ENCODE data around the gene EME2. TPM values are rescaled to one million over a fixed set of nuclear protein-coding genes. Genes with fewer than 3 reads are reported as not detected.

The EME2 gene
- total RNA-seq, 1 donor from 2014 or later: 23.3 TPM

GRCh38 chr16:1778200-1779179 lies 5.9 kb downstream of the EME2 start:
- H3K27me3 ChIP-seq (ENCODE audit: insufficient read depth, low read length): no peaks in the 10 kb centered on the region
- FAIRE-seq (no peak), DNase-seq (ENCODE audit: low read depth) (no peak)
- no peak overlapping the region for H3K27ac ChIP-seq (ENCODE audit: low read depth, low read length)
- H3K9me3 Mint-ChIP-seq (ENCODE audit: unreplicated experiment): no peaks in the 10 kb centered on the region
- H3K36me3 ChIP-seq (ENCODE audit: insufficient read depth, low read length): no peaks in the 10 kb centered on the region
- H3K9me3 ChIP-seq (ENCODE audit: insufficient read depth, low read depth, low read length): no peaks in the 10 kb centered on the region
- H3K4me1 Mint-ChIP-seq (ENCODE audit: low read depth, unreplicated experiment): peaks cover 9% of the 10 kb centered on the region
- no peak overlapping the region for H3K4me2 ChIP-seq (ENCODE audit: low read length)
- peaks cover 48% of the 10 kb centered on the region for H3K79me2 ChIP-seq (ENCODE audit: insufficient read depth, low read length)
- no peak overlapping the region for H3K27ac Mint-ChIP-seq (ENCODE audit: unreplicated experiment)
- peaks cover 2% of the 10 kb centered on the region for H3K36me3 Mint-ChIP-seq (ENCODE audit: low read depth, unreplicated experiment)
- H3K4me3 ChIP-seq (ENCODE audit: insufficient read depth, low read depth, low read length): no peak overlapping the region
- H2AFZ ChIP-seq (ENCODE audit: low read depth, low read length): no peak overlapping the region
- H4K20me1 ChIP-seq (ENCODE audit: insufficient read depth, low read length): peaks cover 46% of the 10 kb centered on the region
- no peaks in the 10 kb centered on the region for H3K27me3 Mint-ChIP-seq (ENCODE audit: low read depth, unreplicated experiment)
- H3K4me3 Mint-ChIP-seq (ENCODE audit: unreplicated experiment): no peak overlapping the region
- H3K4me1 ChIP-seq (ENCODE audit: insufficient read depth, low read length): peaks cover 17% of the 10 kb centered on the region
- H3K9ac ChIP-seq (ENCODE audit: low read length): no peak overlapping the region
- TF ChIP-seq, protein P1, sequence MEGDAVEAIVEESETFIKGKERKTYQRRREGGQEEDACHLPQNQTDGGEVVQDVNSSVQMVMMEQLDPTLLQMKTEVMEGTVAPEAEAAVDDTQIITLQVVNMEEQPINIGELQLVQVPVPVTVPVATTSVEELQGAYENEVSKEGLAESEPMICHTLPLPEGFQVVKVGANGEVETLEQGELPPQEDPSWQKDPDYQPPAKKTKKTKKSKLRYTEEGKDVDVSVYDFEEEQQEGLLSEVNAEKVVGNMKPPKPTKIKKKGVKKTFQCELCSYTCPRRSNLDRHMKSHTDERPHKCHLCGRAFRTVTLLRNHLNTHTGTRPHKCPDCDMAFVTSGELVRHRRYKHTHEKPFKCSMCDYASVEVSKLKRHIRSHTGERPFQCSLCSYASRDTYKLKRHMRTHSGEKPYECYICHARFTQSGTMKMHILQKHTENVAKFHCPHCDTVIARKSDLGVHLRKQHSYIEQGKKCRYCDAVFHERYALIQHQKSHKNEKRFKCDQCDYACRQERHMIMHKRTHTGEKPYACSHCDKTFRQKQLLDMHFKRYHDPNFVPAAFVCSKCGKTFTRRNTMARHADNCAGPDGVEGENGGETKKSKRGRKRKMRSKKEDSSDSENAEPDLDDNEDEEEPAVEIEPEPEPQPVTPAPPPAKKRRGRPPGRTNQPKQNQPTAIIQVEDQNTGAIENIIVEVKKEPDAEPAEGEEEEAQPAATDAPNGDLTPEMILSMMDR (IDR thresholded peaks at IDR 0.05; ENCODE audit: insufficient read depth, low read depth, low read length): no peak
- no peak for TF ChIP-seq EZH2 (IDR thresholded peaks at IDR 0.05; ENCODE audit: insufficient read depth, low read length)

GRCh38 chr16:1779234-1779701 lies 6.7 kb downstream of the EME2 start:
- Mint-ChIP-seq H3K4me1 (ENCODE audit: low read depth, unreplicated experiment) (peaks cover 9% of the 10 kb centered on the region), H3K27me3 (ENCODE audit: low read depth, unreplicated experiment) (no peaks in the 10 kb centered on the region), H3K36me3 (ENCODE audit: low read depth, unreplicated experiment) (peaks cover 2% of the 10 kb centered on the region), H3K27ac (ENCODE audit: unreplicated experiment) (no peak overlapping the region), H3K4me3 (ENCODE audit: unreplicated experiment) (no peak overlapping the region), H3K9me3 (ENCODE audit: unreplicated experiment) (no peaks in the 10 kb centered on the region)
- Histone ChIP-seq H2AFZ (ENCODE audit: low read depth, low read length) (no peak overlapping the region), H4K20me1 (ENCODE audit: insufficient read depth, low read length) (peaks cover 45% of the 10 kb centered on the region), H3K79me2 (ENCODE audit: insufficient read depth, low read length) (peaks cover 47% of the 10 kb centered on the region), H3K4me3 (ENCODE audit: insufficient read depth, low read depth, low read length) (no peak overlapping the region), H3K9me3 (ENCODE audit: insufficient read depth, low read depth, low read length) (no peaks in the 10 kb centered on the region), H3K27me3 (ENCODE audit: insufficient read depth, low read length) (no peaks in the 10 kb centered on the region), H3K4me1 (ENCODE audit: insufficient read depth, low read length) (peaks cover 16% of the 10 kb centered on the region), H3K36me3 (ENCODE audit: insufficient read depth, low read length) (no peaks in the 10 kb centered on the region), H3K9ac (ENCODE audit: low read length) (no peak overlapping the region), H3K4me2 (ENCODE audit: low read length) (no peak overlapping the region), H3K27ac (ENCODE audit: low read depth, low read length) (no peak overlapping the region)
- no peak for TF ChIP-seq EZH2 (IDR thresholded peaks at IDR 0.05; ENCODE audit: insufficient read depth, low read length)
- TF ChIP-seq, protein P1 (IDR thresholded peaks at IDR 0.05; ENCODE audit: insufficient read depth, low read depth, low read length): no peak
- FAIRE-seq (no peak), DNase-seq (ENCODE audit: low read depth) (no peak)

Measured in astrocyte (in vitro differentiated cells and primary cell).